Measurements from ENCODE around the gene CEP128.

The CEP128 gene

GRCh38 chr14:80948291-80948690 lies 6.8 kb upstream of the CEP128 start:
- H3K27ac ChIP-seq: no peak overlapping the region
- H3K27me3 ChIP-seq (ENCODE audit: insufficient read depth, low read depth, severe bottlenecking): no peaks in the 10 kb centered on the region
- no peaks in the 10 kb centered on the region for H3K36me3 ChIP-seq
- DNase-seq: no peak
- H3K4me3 ChIP-seq (ENCODE audit: low read depth, low read length): no peak overlapping the region
- TF ChIP-seq CTCF (IDR thresholded peaks at IDR 0.05; ENCODE audit: low read depth, low read length): no peak
- H3K9me3 ChIP-seq (ENCODE audit: severe bottlenecking): no peaks in the 10 kb centered on the region

DNA sequence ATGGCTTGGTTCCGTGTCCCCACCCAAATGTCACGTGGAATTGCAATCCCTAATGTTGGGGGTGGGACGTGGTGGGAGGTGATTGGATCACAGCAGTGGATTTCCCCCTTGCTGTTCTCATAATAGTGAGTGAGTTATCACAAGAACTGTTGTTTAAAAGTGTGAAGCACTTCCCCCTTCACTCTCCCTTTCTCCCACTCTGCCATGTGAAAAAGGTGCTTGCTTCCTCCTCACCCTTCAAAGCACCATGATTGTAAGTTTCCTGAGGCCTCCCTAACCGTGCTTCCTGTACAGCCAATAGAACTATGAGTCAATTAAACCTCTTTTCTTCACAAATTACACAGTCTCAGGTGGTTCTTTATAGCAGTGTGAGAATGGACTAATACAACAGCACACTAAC lies 5.3 kb upstream of the CEP128 start:
- Histone ChIP-seq H3K4me3 (ENCODE audit: low read depth, low read length) (no peak overlapping the region), H3K36me3 (no peaks in the 10 kb centered on the region), H3K9me3 (ENCODE audit: severe bottlenecking) (no peaks in the 10 kb centered on the region), H3K27me3 (ENCODE audit: insufficient read depth, low read depth, severe bottlenecking) (no peaks in the 10 kb centered on the region), H3K27ac (no peak overlapping the region)
- no peak for TF ChIP-seq CTCF (IDR thresholded peaks at IDR 0.05; ENCODE audit: low read depth, low read length)
- DNase-seq: no peak

DNA sequence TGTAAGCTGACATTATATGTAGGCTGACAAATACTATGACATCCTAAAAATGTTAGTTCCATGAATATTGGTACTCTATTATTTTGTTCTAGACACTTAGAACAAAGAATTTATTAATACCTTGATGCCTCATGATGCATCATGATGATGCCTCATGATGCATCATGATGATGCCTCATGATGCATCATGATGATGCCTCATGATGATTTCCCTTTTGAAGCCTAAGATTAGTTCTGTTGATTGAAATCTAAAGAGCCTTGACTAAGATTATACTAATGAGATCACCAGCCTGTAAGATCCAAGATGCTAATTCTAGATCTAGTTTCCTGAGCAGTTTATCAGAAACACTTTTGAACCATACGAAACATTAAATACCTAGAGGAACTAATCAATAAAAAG lies 4.6 kb upstream of the CEP128 start:
- no peak for TF ChIP-seq CTCF (IDR thresholded peaks at IDR 0.05; ENCODE audit: low read depth, low read length)
- Histone ChIP-seq H3K36me3 (no peaks in the 10 kb centered on the region), H3K27me3 (ENCODE audit: insufficient read depth, low read depth, severe bottlenecking) (no peaks in the 10 kb centered on the region), H3K4me3 (ENCODE audit: low read depth, low read length) (no peak overlapping the region), H3K27ac (no peak overlapping the region), H3K9me3 (ENCODE audit: severe bottlenecking) (no peaks in the 10 kb centered on the region)
- DNase-seq: no peak

DNA sequence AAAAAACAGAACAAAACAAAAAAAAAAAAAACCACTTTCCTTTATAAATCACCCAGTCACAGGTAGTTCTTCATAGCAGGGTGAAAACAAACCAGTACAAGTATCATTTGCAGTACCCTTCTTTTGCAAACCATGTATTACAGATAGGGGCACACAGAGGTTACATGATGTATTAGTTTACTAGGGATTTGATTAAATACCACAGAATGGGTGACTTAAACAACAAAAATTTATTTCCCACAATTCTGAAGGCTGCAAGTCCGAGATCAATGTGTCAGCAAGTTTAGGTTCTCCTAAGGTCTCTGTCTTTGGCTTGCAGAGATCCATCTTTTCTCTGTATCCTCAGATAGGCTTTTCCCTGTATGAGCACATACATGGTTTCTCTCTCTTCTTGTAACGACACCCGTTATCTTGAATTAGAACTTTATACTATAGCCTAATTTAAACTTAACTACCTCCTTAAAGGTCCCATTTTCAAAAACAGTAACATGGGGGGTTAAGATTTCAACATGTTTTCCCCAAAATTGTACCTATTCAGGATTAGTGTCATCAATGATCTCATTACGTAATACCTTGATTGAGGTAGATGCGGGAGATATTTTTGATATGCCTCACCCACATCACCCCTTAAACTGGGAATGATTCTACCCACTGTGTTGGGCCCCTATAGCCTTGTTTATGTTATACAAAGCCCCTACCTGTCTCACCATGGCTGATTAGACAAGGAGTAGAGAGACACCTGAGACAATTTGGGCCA lies 3.5 kb upstream of the CEP128 start:
- H3K36me3 ChIP-seq: no peaks in the 10 kb centered on the region
- TF ChIP-seq CTCF (IDR thresholded peaks at IDR 0.05; ENCODE audit: low read depth, low read length): no peak

DNA sequence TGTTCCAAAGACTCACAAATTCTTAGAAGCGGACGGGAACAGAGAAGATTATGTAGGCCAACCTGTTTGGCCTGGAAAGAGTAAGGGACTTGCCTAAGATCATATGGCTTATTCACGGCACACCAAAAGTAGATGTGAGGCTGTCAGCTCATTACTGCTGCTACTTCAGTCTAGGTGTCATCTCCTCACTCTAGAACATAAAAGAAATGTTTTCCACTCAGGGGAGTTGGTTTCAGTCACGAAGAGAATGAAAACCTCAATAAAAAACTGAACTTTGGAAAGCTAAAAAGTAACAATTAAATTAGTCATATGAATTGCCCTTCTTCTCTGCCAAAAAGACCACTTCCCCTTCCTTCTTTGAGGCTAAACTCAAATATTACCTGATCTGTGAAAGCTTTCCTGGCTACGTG lies 658 bp upstream of the CEP128 start:
- Histone ChIP-seq H3K27me3 (ENCODE audit: insufficient read depth, low read depth, severe bottlenecking) (no peaks in the 10 kb centered on the region), H3K4me3 (ENCODE audit: low read depth, low read length) (peak overlapping the region; percentile 87), H3K36me3 (peaks cover 7% of the 10 kb centered on the region), H3K27ac (peak overlapping the region; percentile 78), H3K9me3 (ENCODE audit: severe bottlenecking) (no peaks in the 10 kb centered on the region)
- DNase-seq: no peak
- TF ChIP-seq CTCF (IDR thresholded peaks at IDR 0.05; ENCODE audit: low read depth, low read length): no peak

More for the DNA sequence above, 3.5 kb upstream of the CEP128 start:
- no peaks in the 10 kb centered on the region for H3K9me3 ChIP-seq (ENCODE audit: severe bottlenecking)
- H3K27ac ChIP-seq: no peak overlapping the region
- no peak for DNase-seq
- no peak overlapping the region for H3K4me3 ChIP-seq (ENCODE audit: low read depth, low read length)
- H3K27me3 ChIP-seq (ENCODE audit: insufficient read depth, low read depth, severe bottlenecking): no peaks in the 10 kb centered on the region

DNA sequence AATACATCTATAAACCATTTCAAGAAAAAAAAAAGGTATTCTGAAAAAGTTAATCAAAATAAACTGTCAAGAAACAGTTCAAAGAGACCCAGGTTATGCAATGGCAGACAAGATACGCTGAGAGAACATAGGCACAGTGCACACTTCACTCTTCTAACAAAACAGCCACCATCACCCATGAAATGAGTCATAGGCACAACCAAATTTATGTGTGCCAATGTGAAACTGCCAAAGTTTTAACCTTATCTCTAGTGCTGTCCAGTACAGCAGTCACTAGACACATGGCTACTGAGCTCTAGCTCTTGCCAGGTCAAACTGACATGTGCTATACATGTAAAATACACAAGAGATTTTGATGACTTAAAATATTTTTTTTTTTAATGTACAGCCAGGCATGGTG lies 1.4 kb downstream of the CEP128 start:
- Histone ChIP-seq H3K36me3 (peaks cover 10% of the 10 kb centered on the region), H3K9me3 (ENCODE audit: severe bottlenecking) (no peaks in the 10 kb centered on the region), H3K4me3 (ENCODE audit: low read depth, low read length) (no peak overlapping the region), H3K27ac (no peak overlapping the region), H3K27me3 (ENCODE audit: insufficient read depth, low read depth, severe bottlenecking) (no peaks in the 10 kb centered on the region)
- no peak for TF ChIP-seq CTCF (IDR thresholded peaks at IDR 0.05; ENCODE audit: low read depth, low read length)
- DNase-seq: no peak

Measured in WERI-Rb-1 (cell line).